CMK (cell line): ENCODE measurements around the gene HTR4.
"Not testable (repeated sequence)": the region's sequence is repeated elsewhere in the genome, so short reads cannot be mapped to it uniquely, and the experiment has no call there.

Experiments
- DNase-seq: peaks from one replicate; pipeline ENCODE4 v3.0.0-alpha.2; 2010; ENCODE audit warnings: low read depth

The HTR4 gene

DNA sequence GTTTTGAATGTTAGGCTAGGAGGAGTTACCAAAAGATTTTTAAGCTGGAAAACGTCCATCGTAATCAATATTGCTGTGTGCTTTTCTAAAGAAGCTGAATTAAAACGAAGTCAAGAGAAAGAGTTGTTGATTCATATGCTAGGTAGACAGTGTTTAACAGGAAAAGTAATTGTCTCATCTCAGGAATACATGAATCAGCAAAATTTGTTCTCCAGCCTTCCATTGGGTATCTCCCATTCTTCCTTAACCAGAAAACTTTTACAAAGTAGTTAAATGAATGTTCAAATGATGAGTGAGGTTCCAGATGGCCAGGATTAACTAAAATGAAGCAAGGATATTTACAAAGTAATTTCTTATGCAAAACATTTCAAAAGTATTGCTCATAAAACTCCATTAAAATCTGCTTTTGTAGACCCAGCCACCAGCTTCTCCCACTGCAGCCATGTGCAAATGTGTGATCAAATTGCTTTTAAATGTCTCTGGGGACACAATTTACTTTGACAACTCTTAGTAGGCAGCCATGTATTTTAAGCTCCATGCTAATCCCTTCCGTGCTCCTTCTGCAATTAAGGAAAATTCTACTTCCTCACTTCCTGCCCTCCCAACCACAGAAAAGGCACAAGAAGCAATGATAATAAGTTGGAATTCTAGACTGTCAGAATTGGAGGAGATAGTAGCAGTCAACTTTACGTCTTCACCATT, 121.2 kb downstream of the HTR4 start:
- DNase-seq = no peak

DNA sequence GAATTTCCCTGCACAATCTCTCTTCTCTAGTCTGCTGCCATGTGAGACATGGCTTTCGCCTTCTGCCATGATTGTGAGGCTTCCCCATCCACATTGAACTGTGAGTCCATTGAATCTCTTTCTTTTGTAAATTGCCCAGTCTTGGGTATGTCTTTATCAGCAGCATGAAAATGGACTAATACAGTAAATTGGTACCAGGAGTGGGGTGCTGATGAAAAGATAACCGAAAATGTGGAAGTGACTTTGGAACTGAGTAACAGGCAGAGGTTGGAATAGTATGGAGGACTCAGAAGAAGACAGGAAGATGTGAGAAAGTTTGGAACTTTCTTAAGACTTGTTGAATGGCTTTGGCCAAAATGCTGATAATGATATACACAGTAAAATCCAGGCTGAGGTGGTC, 124.9 kb downstream of the HTR4 start:
- not testable (repeated sequence) for DNase-seq

DNA sequence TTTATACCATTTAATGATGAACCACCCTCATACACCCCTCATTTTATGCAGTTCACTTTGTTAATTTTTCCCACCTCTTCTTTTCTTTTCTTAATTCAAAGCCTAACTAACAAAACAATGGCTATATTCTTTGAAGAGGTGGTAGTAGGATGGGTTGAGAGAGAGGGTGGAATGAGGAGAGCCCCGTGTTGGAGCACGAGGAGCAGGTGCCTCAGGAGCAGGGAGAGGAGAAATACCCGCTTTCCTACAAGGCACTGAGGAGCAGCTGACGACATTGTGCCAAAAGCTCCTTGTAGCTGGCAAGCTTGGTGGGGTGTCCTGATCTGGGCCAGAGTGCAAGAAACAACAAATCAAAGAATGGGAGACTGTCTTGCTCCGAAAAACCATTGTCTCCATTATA, 129.6 kb downstream of the HTR4 start:
- DNase-seq = no peak

DNA sequence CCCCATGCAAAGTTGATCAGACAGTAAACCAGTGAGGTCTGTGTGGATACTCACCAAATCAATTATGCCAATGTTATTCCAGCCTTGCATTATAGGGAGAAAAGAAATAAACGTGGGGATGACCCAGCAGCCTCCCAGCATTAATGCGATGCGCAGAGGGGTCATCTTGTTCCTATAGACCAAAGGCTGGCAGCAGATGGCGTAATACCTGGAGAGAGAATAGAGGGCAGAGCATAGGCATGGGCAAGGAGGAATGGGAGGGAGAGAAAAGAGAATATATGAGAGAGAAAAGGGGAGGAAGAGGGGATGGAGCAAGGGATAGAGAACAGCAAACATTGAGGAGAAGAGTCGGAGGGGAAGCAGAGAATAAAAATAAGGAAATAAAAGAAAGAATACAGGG, 131.2 kb downstream of the HTR4 start:
- DNase-seq = no peak

DNA sequence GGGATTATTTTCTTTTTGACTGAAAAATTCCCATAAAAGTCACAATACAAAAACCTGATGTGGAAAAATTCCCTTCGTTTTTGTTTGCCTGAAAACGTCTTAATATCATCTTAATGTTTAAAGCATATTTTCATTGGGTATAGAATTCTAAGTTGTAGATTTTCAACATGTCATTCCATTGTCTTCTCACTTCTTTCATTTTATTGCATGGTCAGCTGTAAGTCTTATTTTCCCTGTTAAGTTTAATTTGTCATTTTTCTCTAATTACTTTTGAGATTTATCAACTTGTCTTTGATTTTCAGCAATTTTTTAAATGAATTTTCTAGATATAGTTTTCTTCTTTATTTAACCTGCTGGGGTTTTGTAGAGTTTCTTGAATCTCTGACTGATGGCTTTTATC, 138.9 kb downstream of the HTR4 start:
- no peak for DNase-seq

DNA sequence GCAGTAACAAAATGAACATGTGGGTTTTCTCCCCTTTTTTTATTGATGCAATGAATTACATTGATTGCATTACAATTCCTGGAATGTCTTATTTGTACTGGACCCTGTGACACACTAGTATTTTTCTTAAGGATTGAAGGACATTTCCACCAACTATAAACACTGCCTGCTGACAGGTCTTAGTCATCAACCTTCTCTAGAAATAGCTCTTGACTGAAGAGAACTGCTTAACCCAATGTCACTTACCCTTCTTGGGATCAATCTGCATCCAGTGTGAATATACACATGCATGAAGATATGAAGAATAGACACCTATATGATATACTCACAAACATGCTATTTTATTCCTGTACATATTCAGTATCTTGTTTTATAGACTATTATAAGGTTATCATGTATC, 140.0 kb downstream of the HTR4 start:
- DNase-seq = no peak

DNA sequence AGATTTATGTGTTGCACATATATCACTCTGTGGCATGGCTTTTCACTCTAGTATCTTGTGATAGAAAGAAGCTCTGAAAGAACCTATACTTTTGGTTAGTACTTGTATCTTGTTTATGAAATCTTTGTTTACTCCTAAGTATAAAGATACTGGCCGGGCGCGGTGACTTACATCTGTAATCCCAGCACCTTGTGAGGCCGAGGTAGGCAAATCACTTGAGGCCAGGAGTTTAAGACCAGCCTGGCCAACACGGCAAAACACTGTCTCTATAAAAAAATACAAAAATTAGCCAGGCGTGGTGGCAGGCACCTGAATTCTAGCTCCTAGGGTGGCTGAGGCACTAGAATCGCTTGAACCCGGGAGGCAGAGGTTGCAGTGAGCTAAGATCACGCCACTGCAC, 141.8 kb downstream of the HTR4 start:
- DNase-seq = no peak

DNA sequence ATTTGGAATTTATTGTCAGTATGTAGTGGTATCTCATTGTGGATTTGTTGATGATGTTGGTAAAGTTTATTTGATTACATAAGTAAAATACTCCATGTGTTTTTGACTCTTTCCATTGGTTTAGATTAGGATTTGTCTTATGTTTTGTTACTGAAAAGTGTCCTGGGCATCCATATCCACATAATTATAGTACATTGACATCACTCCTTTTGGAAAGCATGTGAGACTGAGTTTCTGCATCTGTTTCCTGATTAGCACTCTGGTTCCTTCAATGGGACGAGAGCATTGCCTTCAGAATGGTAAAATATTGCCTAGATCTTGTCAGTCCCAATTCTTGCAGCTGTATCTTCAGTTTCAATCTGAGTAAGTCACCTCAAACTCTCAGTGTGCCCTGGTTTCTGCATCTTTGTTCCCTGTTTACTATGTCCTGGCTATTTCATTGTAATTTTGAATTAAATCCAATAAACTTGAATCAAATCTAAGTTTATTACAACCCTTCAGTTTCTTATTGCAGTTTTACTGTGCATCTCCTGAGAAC, 142.4 kb downstream of the HTR4 start:
- no peak for DNase-seq

DNA sequence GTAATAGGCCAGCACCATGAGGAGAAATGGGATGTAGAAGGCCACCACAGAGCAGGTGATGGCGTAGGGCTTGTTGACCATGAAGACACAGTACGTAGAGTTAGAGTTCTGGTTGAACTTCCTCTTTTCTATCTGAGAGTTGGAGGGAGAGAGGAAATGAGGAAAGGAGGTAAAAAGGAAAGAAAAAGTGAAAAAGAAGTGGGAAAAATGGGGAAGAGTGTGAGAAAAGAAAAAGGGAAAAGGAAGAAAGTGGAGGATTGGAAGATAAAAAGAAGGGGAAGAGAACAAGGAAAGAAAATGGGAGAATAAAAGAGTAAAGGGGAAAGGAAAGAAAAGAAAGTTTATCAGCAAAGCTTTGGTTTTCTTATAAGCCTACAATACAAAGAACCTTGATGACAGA, 144.4 kb downstream of the HTR4 start:
- DNase-seq = no peak

DNA sequence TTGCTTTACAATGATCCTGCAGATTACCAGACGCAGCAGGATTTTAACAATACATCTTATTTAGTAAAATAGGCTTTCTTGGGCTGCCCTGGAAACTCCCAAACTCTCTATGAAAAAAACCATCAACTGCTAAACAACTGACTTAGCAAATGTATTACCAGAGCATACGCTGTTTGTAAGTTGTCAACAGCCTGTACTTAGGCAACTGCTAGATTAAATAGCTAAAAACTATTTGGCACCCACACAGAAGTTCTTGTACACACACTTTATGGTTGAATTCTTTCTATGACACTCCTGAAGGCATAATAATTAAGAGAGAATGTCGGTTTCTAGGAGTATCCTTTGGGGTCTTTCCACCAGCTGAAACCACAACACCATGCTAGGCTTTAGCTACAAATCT, 146.7 kb downstream of the HTR4 start:
- DNase-seq = no peak

DNA sequence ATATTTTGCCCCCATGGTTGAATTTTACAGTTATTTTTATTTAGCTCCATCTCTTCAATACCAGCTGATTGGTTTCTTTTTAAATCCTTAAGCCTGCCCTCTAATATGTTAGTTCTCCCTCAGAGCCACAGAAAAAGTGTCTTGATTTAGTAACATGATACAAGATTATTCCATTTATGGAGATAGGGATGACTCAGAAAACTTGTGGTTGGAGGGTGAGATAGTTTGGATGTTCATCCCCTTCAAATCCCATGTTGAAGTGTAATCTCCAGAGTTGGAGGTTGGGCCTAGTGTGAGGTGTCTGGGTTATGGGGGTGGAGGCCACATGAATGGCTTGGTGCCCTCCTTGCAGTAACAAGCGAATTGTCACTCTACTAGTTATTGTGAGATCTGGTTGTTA, 154.9 kb downstream of the HTR4 start:
- no peak for DNase-seq

DNA sequence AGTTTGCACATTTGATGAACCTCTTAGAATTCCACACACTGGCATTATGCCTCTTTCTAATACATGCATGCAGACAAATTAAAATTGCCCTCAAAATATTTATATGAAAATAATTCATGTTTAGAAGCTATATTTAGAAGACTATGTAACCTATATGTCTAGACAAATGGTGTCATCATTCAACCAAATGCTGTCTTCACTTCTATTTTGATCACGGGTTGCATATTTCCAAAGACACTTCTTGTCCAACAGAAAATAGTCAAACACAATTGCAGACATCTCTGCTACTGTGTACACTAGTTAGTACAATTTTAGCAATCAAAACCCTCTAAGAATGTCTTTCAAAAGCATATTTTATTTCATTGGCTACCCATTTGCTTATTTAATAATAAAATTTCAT, 156.6 kb downstream of the HTR4 start:
- DNase-seq = no peak

DNA sequence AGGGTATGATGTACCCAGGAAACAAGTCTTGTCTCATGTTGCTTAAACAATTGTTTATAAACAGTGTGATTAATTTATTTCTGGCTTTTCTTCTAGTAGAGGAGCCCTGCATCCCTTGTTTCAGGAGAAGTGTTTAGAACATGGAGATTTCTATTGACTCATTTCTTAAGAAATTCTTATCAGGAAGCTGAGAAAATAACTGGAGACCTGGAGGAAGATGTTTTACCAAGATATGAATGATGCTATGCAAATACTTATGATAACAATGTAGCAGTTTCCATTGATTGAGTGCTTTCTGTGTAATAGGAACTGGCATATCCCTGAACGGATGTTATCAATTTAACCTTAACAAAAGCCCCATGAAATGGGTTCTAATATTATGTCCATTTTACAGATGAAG, 162.0 kb downstream of the HTR4 start:
- DNase-seq = no peak

DNA sequence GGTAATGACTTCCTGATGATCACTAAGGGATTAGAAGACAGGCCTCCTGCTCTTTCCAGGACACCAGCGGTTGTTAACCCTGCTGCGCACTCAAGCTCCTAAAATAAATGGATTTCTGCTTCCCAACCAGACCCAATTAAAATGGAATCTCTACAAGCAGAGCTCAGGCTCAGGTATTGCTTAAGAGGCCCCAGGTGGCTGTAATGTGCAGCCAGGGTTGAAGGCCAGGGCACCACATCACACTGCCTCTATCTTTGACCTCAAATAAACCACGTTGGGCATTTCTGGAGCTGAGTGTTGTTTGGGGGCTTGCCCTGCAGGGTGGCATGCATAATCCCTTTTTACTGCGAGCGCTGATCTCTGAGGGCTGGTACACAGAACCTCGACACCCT, 162.5 kb downstream of the HTR4 start:
- DNase-seq = no peak

DNA sequence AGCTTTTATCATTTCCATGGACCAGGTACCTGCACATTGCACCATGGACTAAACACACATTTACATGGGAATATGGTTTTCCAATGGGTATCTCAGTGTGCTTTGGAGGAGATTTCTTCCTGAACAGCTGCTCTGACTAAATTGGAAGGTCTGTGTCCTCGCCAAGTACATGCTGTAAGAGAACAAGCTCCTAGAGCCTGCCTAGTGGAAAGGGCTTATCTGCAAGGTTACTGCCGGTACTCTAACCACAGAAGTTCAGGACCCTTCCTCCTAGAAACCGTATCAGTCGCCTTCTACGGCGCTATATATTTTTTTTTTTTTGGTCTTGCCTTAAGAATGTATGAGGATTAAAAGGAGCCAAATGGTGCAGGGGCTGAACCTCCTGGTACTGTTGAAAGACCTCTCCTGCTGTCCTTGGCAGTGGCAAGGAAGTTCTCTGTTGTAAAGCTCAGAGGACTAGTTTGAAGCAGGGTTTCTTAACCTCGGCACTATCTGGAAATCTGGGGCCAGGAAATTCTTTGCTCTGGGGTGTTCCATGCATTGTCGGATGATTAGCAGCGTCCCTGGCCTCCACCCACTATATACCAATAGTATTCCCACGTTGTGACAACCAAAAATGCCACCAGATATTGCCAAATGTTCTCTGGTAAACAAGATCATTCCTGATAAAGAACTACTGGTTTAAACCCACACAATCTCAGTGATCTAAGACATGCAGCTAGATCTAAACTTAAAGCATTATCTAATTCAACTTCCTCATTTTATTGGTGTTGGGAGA, 163.1 kb downstream of the HTR4 start:
- DNase-seq = peak; percentile 0

DNA sequence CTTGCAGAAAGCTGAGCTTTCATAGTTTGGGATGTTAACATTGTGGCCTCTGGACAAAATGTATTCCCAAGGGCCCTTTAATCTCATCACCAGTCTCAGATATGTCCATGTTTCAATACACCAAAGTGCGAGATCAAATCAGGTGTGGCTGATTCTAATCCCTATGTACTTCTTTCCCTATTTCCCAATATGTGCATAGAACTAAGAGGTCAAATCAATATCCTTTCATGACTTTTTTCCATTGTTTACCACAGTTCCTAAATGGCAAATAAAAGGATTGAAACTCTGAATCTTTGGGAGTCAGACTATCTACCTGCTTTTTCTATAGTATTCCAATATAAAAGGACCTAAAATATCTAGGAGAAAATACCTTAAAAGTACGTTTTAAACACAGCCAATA, 165.6 kb downstream of the HTR4 start:
- no peak for DNase-seq

DNA sequence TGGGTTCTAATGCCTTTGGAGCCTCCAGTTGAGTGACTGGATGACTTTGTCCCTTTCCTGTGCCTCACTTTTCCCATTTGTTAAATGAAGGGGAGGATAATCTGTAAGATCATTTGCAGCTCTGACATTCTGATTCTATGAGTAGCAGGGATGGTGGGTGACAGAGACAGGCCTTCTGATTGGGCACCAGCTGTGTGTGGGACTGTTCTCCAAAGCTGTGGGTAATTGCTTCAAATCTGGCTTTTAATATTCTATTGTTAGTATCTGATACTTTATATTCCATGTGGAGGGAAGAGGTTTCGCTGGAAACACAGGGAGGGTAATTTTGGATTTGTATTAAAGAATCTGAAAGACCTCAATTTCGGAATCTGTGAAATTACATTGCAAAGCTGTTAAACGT, 167.9 kb downstream of the HTR4 start:
- no peak for DNase-seq

DNA sequence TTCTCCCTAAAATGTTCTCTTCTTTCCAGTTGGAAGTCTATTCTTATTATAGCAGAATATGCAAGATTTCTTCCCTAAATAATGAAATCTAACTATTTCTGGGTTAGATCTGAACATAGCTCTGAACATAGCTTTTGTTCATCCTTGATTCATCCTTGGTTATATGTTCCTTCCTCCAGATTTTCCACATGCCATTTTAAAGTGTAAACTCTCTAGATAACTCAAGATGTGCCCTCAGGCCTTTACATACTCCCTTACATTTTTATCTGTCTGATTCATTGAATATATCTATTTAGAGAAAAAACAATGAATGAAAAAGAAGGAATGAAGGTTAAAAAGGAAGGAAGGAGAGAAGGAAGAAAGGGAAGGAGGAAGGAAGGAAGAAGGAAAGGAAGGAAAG, 169.7 kb downstream of the HTR4 start:
- DNase-seq = no peak

DNA sequence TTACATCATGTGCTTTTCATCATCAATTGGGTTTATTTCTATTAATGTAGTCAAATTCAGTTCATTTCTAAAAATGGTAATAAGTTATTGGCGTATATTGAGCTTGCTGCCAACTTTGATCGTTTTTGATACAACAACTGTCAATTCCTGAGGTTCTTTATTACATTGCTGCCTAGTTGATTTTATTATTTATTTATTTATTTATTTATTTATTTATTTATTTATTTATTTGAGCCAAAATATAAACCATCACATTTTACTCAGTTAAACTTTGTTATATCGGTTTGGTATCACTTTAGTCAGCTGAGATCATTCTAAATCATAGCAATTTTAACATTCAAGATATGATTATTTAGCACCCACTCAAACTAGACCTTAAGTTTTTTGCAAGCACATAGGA, 170.6 kb downstream of the HTR4 start:
- DNase-seq = no peak

DNA sequence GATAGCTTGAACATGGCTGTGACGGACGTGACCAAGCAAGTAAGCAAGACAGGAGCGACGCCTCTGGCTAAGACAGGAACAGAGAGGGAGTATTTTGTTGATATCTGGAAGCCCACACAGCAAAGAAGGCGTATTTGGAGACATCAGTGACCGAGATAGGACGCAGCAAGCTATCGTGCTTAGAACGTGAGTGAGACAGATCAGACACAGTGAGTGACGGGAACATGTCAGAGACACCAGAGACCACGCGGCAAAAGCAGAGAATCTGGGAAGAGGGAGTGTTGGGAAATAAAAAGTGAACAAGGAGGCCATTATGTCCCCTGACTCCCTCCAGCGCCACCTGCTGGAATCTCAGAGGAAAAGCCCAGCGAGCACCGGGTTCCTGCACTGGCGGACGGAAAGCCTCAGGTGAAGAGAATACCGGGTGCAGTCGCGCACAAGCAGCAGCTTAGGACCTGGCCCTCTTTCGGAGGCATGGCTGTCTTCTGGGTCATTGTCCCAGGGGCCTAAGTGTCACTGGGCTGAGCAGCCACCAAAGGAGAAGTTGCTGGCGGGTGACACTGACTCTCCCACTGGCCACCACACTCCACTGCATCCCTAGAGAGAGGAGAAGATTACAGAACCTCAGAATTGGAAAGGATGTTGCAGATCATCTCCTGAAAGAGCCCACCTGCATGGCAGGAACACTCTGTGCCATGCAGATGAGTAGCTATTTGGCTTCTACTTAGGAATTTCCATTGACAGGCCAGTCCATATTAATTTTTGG, 171.4 kb downstream of the HTR4 start:
- peak; percentile 0 for DNase-seq

DNA sequence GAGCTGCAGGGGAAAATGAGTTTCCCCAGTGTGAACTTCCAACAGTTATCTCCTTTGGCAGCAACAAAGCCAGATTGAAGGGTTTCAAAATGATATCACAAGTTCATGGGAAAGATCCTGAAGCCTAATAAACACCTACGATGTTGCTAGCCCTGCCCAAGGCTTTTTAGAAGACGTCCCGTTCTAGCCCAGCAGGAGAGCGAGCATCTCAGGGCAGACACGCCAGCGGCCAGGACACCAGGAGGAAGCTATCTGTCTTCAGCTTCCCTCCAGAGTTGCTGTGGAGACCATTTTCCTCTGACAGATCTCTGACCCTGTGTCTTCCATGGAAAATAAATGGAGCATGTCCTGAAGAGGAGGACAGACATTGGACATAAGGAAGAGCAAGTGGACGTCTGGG, 172.1 kb downstream of the HTR4 start:
- DNase-seq = no peak

DNA sequence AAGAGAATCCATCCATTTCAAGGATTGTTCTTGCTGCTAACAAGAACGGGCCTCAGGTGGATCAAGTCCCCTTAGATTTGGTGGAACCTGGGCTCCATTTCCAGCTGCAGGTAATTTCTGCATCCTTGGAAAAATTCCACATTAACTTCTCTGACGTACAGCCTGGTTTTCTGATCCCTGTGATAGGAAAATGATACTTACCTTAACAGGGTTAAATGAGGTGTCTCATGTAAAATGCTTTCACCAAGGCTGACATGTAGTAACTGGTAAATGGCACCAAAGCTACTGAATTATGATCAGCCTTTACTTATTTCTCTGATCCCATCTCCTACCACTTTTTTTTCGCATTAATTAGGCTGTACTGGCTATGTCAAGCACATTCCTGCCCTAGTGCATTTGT, 176.9 kb downstream of the HTR4 start:
- DNase-seq = no peak

DNA sequence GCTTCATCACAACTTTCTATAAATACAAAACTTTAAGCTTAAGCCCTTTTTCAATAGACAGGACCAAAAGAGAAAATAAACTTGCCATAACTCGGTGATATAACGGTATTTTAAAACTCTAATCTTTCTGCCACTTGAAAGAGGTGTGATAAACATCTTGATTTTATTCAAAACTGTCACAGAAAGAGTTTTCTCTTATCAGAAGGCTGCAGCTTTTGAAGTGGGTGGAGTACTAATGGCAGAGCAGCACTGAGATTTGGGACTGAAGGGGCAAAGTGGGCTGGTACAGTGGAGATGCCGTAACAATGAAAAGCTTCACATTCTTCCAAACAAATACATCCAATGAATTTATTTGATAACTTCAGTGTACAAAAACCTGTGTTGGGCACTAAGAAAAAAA, 178.0 kb downstream of the HTR4 start:
- DNase-seq = no peak
